Esophagus muscularis mucosa (tissue), 4 donors: ENCODE data around the gene TCN1. TPM values are rescaled to one million over a fixed set of nuclear protein-coding genes. Genes with fewer than 3 reads are reported as not detected.

Experiments
- DNase-seq: peaks from one replicate; pipeline ENCODE4 v3.0.0-alpha.2; 2017; ENCODE audit errors: extremely low spot score
- H3K27ac ChIP-seq, 4 donors: fragments of 200-600 bp; sonication (generic); replicated peaks in 1 of 4; 1 replicate in 3 of 4; 2 replicates in 1 of 4; pipeline ENCODE4 v1.5.1; 2016 to 2019; ENCODE audit warnings: mild to moderate bottlenecking in 1 of 4
- H3K27me3 ChIP-seq, 4 donors: fragments of 200-600 bp; sonication (generic); one replicate each; pipeline versions ENCODE4 v1.5.1 to v1.6.0; 2016 to 2019
- H3K36me3 ChIP-seq, 4 donors: fragments of 200-600 bp; sonication (generic); one replicate each; pipeline ENCODE4 v1.5.1; 2016 to 2019
- H3K4me1 ChIP-seq, 4 donors: fragments of 200-600 bp; sonication (generic); one replicate each; pipeline ENCODE4 v1.5.1; 2016 to 2019
- H3K4me3 ChIP-seq, 4 donors: fragments of 200-600 bp; sonication (generic); 1 replicate in 2 of 4; 2 replicates in 2 of 4; pipeline ENCODE4 v1.5.1; 2016 to 2019; ENCODE audit warnings: mild to moderate bottlenecking in 4 of 4, moderate library complexity in 1 of 4
- H3K9me3 ChIP-seq, 4 donors: fragments of 200-600 bp; sonication (generic); 1 replicate in 3 of 4; 2 replicates in 1 of 4; pipeline ENCODE4 v1.5.1; 2016 to 2019
- EP300 ChIP-seq: sonication (generic); formaldehyde crosslinking; IDR thresholded peaks from one replicate; pipeline ENCODE4 v1.6.1; 2017; ENCODE audit warnings: antibody characterized with exemption
- POLR2A ChIP-seq: fragments of 450-650 bp; IDR thresholded peaks from one replicate; pipeline ENCODE4 v1.6.1; 2017; ENCODE audit warnings: antibody characterized with exemption, moderate library complexity, mild to moderate bottlenecking, low read depth
- POLR2AphosphoS5 ChIP-seq, 2 donors: sonication (generic); formaldehyde crosslinking; IDR thresholded peaks; one replicate each; pipeline ENCODE4 v1.6.1; 2017; ENCODE audit warnings: antibody characterized with exemption in 2 of 2
- WGBS: methylation state at CpG from one replicate; pipeline ENCODE4 v1.1.5; 2018; 5-methylcytosine and 5-hydroxymethylcytosine counted together
- intact Hi-C: fragments of 100-400 bp; cut with DNase I; formaldehyde crosslinking; loops from one replicate; pipeline ENCODE4 v1.15.1; 2023
- total RNA-seq, 4 donors: library from RNA; depleted of rRNA; stranded (reverse); fragments of >200 nt; gene quantifications; one replicate each; pipeline versions ENCODE4 v1.1.0 to v1.2.1, GENCODE V29; 2016
- TF ChIP-seq, protein P1 (sequence below), 3 experiments: fragments of 200-600 bp in 2 of 3; fragments of 450-650 bp in 1 of 3; sonication (generic) in 2 of 3; IDR thresholded peaks; one replicate each; pipeline ENCODE4 v1.5.1; 2017 to 2019; ENCODE audit warnings: antibody characterized with exemption in 3 of 3, mild to moderate bottlenecking in 2 of 3, moderate library complexity in 1 of 3

TCN1 gene
- total RNA-seq, 4 donors from 2014 or later: 0.66 TPM; not detected in 3

DNA sequence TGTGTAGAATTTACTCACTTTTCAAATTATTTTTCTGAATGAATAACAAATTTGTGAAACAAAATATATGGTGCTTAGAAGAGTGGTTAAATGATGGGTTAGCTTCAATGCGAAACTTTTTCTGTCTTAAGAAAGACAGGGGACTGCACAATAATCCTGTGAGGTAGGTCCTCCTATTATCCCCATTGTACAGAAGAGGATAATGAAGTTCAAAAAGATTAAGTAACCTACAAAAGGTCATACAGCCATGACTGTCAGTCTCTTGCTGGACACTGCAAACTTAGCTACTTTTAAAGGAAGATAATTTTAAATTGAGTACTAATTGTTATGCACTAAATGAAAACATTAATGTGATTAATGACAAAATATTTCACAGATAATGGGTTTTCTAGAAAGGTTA is 17.3 kb upstream of the TCN1 start:
- intact Hi-C loops: no loop called here
- TF ChIP-seq EP300 (no peak), POLR2AphosphoS5 (IDR thresholded peaks at IDR 0.05) (no peak), POLR2A (no peak)
- TF ChIP-seq, protein P1, sequence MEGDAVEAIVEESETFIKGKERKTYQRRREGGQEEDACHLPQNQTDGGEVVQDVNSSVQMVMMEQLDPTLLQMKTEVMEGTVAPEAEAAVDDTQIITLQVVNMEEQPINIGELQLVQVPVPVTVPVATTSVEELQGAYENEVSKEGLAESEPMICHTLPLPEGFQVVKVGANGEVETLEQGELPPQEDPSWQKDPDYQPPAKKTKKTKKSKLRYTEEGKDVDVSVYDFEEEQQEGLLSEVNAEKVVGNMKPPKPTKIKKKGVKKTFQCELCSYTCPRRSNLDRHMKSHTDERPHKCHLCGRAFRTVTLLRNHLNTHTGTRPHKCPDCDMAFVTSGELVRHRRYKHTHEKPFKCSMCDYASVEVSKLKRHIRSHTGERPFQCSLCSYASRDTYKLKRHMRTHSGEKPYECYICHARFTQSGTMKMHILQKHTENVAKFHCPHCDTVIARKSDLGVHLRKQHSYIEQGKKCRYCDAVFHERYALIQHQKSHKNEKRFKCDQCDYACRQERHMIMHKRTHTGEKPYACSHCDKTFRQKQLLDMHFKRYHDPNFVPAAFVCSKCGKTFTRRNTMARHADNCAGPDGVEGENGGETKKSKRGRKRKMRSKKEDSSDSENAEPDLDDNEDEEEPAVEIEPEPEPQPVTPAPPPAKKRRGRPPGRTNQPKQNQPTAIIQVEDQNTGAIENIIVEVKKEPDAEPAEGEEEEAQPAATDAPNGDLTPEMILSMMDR (IDR thresholded peaks at IDR 0.05): no peak
- Histone ChIP-seq H3K27ac (no peak overlapping the region), H3K4me1 (no peaks in the 10 kb centered on the region), H3K9me3 (peaks cover 0 to 17% (median 10%) of the 10 kb centered on the region in 4 donors), H3K27me3 (no peaks in the 10 kb centered on the region), H3K36me3 (no peaks in the 10 kb centered on the region), H3K4me3 (no peak overlapping the region)
- DNase-seq: no peak
- WGBS: 89% methylated on average over 1 of the region's 1 CpG

DNA sequence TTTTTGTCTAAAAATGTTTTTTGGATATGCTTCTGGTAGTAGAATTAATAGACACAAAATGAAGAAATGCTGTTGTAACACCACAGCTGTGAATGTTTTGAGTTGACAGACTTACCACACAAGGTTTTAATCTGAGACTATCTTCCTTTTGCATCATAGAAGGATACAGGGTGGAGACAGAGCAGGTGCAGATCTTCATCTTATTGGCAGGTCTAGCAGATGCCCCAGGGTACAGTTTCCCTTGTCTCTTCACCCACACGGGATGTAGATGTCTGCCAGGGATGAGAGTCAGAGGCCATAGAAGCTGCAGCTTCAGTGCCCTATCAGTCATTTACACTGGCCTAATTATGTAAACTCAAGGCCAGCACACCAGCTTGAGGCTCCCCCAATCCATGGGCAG is 13.3 kb upstream of the TCN1 start:
- no peak overlapping the region for H3K4me3 ChIP-seq
- no peak overlapping the region for H3K27ac ChIP-seq
- intact Hi-C loops: no loop called here
- H3K27me3 ChIP-seq: no peaks in the 10 kb centered on the region
- no peaks in the 10 kb centered on the region for H3K9me3 ChIP-seq
- no peaks in the 10 kb centered on the region for H3K36me3 ChIP-seq
- H3K4me1 ChIP-seq: no peaks in the 10 kb centered on the region
- TF ChIP-seq, protein P1 (IDR thresholded peaks at IDR 0.05): no peak
- TF ChIP-seq POLR2A (no peak), EP300 (no peak), POLR2AphosphoS5 (IDR thresholded peaks at IDR 0.05) (no peak)
- no peak for DNase-seq
- 44% methylated on average over 1 of the region's 1 CpG for WGBS

DNA sequence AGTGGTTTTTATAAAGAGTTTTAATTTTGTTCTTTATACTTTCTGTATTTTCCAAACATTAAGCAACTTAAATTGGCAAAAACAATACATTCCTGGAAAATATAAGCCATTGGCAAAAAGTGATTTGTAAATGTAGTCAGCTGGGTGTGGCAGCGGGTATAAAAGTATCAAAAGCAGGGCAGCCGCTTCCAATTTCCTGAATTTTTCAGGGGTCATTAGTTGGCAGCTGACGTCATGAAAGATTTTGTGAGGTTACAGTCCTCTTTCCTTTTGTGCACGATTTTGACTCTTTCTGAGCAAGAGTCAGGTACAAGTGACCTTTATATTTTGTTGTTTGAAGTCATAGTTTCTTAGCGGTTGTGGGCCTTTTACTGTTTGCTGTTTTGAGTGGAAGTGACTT is 12.3 kb upstream of the TCN1 start, which contains the start of gene OOSP3:
OOSP3 (plus strand) TSS at position 208 of the 400 bp plus-strand sequence; CDS start at position 235, 27 bp downstream.
- WGBS: 71% methylated on average over 5 of the region's 5 CpGs
- no peak for DNase-seq
- intact Hi-C loops: no loop called here
- Histone ChIP-seq H3K4me1 (no peaks in the 10 kb centered on the region), H3K36me3 (no peaks in the 10 kb centered on the region), H3K27me3 (no peaks in the 10 kb centered on the region), H3K9me3 (no peaks in the 10 kb centered on the region), H3K27ac (no peak within 1 kb of the TSS), H3K4me3 (no peak within 1 kb of the TSS)
- TF ChIP-seq POLR2A (no peak), POLR2AphosphoS5 (IDR thresholded peaks at IDR 0.05) (no peak), EP300 (no peak)
- TF ChIP-seq, protein P1 (IDR thresholded peaks at IDR 0.05): no peak

DNA sequence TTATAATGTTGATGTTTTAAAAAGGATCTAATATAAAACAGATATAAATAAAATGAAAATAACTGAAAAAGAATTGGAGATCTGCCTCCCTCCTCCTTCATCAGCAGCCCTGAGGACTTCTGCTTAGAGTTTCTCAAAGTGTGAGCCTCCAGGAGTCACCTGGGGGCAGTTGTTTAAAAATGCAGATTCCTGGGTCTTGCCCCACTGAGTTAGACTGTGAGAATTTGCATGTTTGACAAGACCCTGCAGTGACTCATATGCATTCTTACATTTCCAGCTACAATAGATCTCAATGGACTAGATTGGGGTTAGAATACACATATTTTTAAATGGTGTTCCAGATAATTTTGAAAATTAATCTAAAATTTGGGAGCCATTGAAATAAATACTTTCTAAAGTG is 11.5 kb upstream of the TCN1 start:
- Histone ChIP-seq H3K27ac (no peak overlapping the region), H3K36me3 (no peaks in the 10 kb centered on the region), H3K9me3 (no peaks in the 10 kb centered on the region), H3K4me1 (no peaks in the 10 kb centered on the region), H3K27me3 (no peaks in the 10 kb centered on the region), H3K4me3 (no peak overlapping the region)
- intact Hi-C loops: no loop called here
- TF ChIP-seq POLR2AphosphoS5 (IDR thresholded peaks at IDR 0.05): no peak
- TF ChIP-seq, protein P1 (IDR thresholded peaks at IDR 0.05): no peak
- no peak for TF ChIP-seq EP300
- TF ChIP-seq POLR2A: no peak
- DNase-seq: no peak

DNA sequence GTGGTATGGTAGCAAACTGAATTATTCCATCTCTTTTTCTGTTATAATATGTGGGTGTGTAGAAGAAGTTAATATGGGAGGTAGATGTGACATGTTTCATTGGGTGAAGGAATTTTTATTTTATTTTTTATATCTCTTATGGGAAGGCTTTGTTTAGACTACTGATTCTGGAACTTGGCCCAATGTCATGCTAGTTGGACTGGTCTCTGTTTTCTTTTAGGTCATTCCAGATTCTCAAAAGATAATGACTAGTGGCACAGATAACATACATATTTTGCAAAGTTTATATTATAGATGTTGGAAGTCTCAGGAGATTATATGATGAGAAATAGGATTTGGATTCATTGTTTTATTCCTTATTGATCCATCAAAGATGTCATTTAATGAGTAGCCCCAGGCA is 11.0 kb upstream of the TCN1 start:
- no peaks in the 10 kb centered on the region for H3K9me3 ChIP-seq
- no peaks in the 10 kb centered on the region for H3K27me3 ChIP-seq
- TF ChIP-seq EP300: no peak
- no peak for TF ChIP-seq POLR2AphosphoS5 (IDR thresholded peaks at IDR 0.05)
- TF ChIP-seq, protein P1 (IDR thresholded peaks at IDR 0.05): no peak
- no peak for TF ChIP-seq POLR2A
- H3K27ac ChIP-seq: no peak overlapping the region
- intact Hi-C loops: no loop called here
- no peaks in the 10 kb centered on the region for H3K4me1 ChIP-seq
- H3K4me3 ChIP-seq: no peak overlapping the region
- no peaks in the 10 kb centered on the region for H3K36me3 ChIP-seq
- DNase-seq: no peak
